T-cell (primary cell): ENCODE data around the gene LGR5. TPM values are rescaled to one million over a fixed set of nuclear protein-coding genes. Genes with fewer than 3 reads are reported as not detected.

Source experiments
- ATAC-seq, 4 experiments: fragments of 200-7000 bp in 3 of 4; fragments of 150-1000 bp in 1 of 4; cut with Tn5 transposase; replicated peaks in 1 of 4; 1 replicate in 3 of 4; 2 replicates in 1 of 4; pipeline ENCODE4 v1.10.0; 2021; ENCODE audit warnings: moderate library complexity in 3 of 4, mild to moderate bottlenecking in 2 of 4, moderate number of reproducible peaks in 1 of 4
- CTCF ChIA-PET, 2 donors: fragments of 300-600 bp; sonication (Branson Sonifier 250); formaldehyde crosslinking; loops; one replicate each; lab custom pipeline; 2022; ENCODE audit warnings: antibody characterized with exemption in 2 of 2; lab: Charles Lee
- POLR2A ChIA-PET, 2 donors: fragments of 300-600 bp; sonication (Branson Sonifier 250); formaldehyde crosslinking; loops; one replicate each; lab custom pipeline; 2022; ENCODE audit warnings: antibody characterized with exemption in 2 of 2; lab: Charles Lee
- DNase-seq, 35 experiments: peaks; one replicate each; pipeline versions ENCODE4 v3.0.0 to v3.0.0-alpha.2; 2013 to 2023
- H3K27ac ChIP-seq: one replicate; pipeline ENCODE4 v1.5.1; 2013; ENCODE audit warnings: low read length
- H3K27me3 ChIP-seq, 2 experiments: replicated peaks in 1 of 2; 1 replicate in 1 of 2; 2 replicates in 1 of 2; pipeline versions ENCODE4 v1.6.1 to v1.7.0; 2013; ENCODE audit warnings: low read length in 1 of 2, mixed read lengths in 1 of 2; ENCODE audit not compliant: control insufficient read depth in 2 of 2, insufficient read depth in 2 of 2; ENCODE audit errors: extremely low read depth in 1 of 2
- H3K36me3 ChIP-seq, 2 donors: 1 replicate in 1 of 2; 2 replicates in 1 of 2; pipeline versions ENCODE4 v1.6.1 to v1.7.0; 2013; ENCODE audit warnings: low read length in 1 of 2; ENCODE audit not compliant: control insufficient read depth in 2 of 2, insufficient read depth in 1 of 2; ENCODE audit errors: extremely low read depth in 1 of 2
- H3K4me1 ChIP-seq, 2 experiments: 1 replicate in 1 of 2; 2 replicates in 1 of 2; pipeline versions ENCODE4 v1.6.1 to v1.7.0; 2013; ENCODE audit warnings: low read length in 2 of 2, mixed read lengths in 1 of 2; ENCODE audit not compliant: insufficient read depth in 2 of 2, control insufficient read depth in 1 of 2; ENCODE audit errors: extremely low read depth in 1 of 2
- H3K4me3 ChIP-seq, 2 donors: 1 replicate in 1 of 2; 2 replicates in 1 of 2; pipeline versions ENCODE4 v1.5.1 to v1.7.0; 2013; ENCODE audit warnings: mild to moderate bottlenecking in 2 of 2, low read length in 1 of 2, moderate library complexity in 1 of 2; ENCODE audit not compliant: control insufficient read depth in 1 of 2; ENCODE audit errors: extremely low read depth in 1 of 2
- H3K9me3 ChIP-seq: 2 replicates; pipeline ENCODE4 v1.7.0; 2013
- H3K27ac Mint-ChIP-seq, 2 donors: one replicate each; pipeline ENCODE4 v1.8.0; 2020 to 2021; ENCODE audit warnings: mild to moderate bottlenecking in 2 of 2, mixed read lengths in 2 of 2
- H3K27me3 Mint-ChIP-seq, 2 donors: one replicate each; pipeline ENCODE4 v1.8.0; 2021 to 2022; ENCODE audit warnings: mixed read lengths in 2 of 2
- H3K36me3 Mint-ChIP-seq: one replicate; pipeline ENCODE4 v1.8.0; 2021; ENCODE audit warnings: mixed read lengths
- H3K4me1 Mint-ChIP-seq, 3 donors: one replicate each; pipeline ENCODE4 v1.8.0; 2020 to 2022; ENCODE audit warnings: mixed read lengths in 3 of 3, mild to moderate bottlenecking in 1 of 3
- H3K4me3 Mint-ChIP-seq, 3 donors: one replicate each; pipeline ENCODE4 v1.8.0; 2020 to 2022; ENCODE audit warnings: mild to moderate bottlenecking in 3 of 3, mixed read lengths in 3 of 3, moderate library complexity in 3 of 3
- H3K9me3 Mint-ChIP-seq, 3 donors: one replicate each; pipeline ENCODE4 v1.8.0; 2020 to 2022; ENCODE audit warnings: mixed read lengths in 3 of 3
- WGBS: methylation state at CpG from one replicate; pipeline ENCODE4 v1.1.5; 2013; ENCODE audit warnings: missing lambda C conversion rate; ENCODE audit not compliant: insufficient coverage; 5-methylcytosine and 5-hydroxymethylcytosine counted together
- total RNA-seq, 35 experiments: library from RNA in 6 of 35; stranded (reverse) in 6 of 35; fragments of 120-200 nt in 1 of 35; gene quantifications; one replicate each; pipeline versions ENCODE4 v1.2.1 to v1.2.4 and lab custom pipeline; 2013 to 2026

Gene LGR5
- total RNA-seq, 5 donors from 2014 or later (not counting 1 experiment from before 2014, with no cell fraction given): 0.25 TPM; not detected in 4

GRCh38 chr12:71452006-71452405, 12.4 kb downstream of the LGR5 start:
- POLR2A ChIA-PET: no interaction called here
- Mint-ChIP-seq H3K27ac (no peak overlapping the region), H3K27me3 (peaks cover 31 to 33% of the 10 kb centered on the region in 2 donors), H3K4me3 (no peak overlapping the region), H3K4me1 (no peaks in the 10 kb centered on the region), H3K36me3 (no peaks in the 10 kb centered on the region), H3K9me3 (no peaks in the 10 kb centered on the region)
- Histone ChIP-seq H3K36me3 (no peaks in the 10 kb centered on the region), H3K4me3 (no peak overlapping the region), H3K27me3 (no peaks in the 10 kb centered on the region), H3K27ac (no peak overlapping the region), H3K4me1 (peaks cover 0 to 8% of the 10 kb centered on the region in 2 experiments), H3K9me3 (no peaks in the 10 kb centered on the region)
- WGBS: 38% methylated on average over 1 of the region's 1 CpG
- ATAC-seq (no peak), DNase-seq (no peak)
- CTCF ChIA-PET: no interaction called here

GRCh38 chr12:71455028-71455737, 15.6 kb downstream of the LGR5 start:
- POLR2A ChIA-PET: interaction anchor here (0.6 to 0.7 kb wide), 2 partner anchors 48 to 872 kb away, joined by 3 read pairs; no protein-coding TSS in a partner anchor
- Histone ChIP-seq H3K27me3 (no peaks in the 10 kb centered on the region), H3K4me3 (no peak overlapping the region), H3K4me1 (no peaks in the 10 kb centered on the region), H3K9me3 (no peaks in the 10 kb centered on the region), H3K36me3 (no peaks in the 10 kb centered on the region), H3K27ac (no peak overlapping the region)
- no peak for DNase-seq
- CTCF ChIA-PET: no interaction called here
- ATAC-seq: no peak
- Mint-ChIP-seq H3K4me3 (no peak overlapping the region), H3K9me3 (no peaks in the 10 kb centered on the region), H3K27me3 (peaks cover 26 to 31% of the 10 kb centered on the region in 2 donors), H3K4me1 (no peaks in the 10 kb centered on the region), H3K27ac (no peak overlapping the region), H3K36me3 (no peaks in the 10 kb centered on the region)
- WGBS: no CpG with 5 or more reads among the region's 3 CpGs

GRCh38 chr12:71456316-71456715, 16.7 kb downstream of the LGR5 start:
- H3K27me3 Mint-ChIP-seq: peaks cover 22 to 31% of the 10 kb centered on the region in 2 donors
- Histone ChIP-seq H3K4me1 (no peaks in the 10 kb centered on the region), H3K4me3 (no peak overlapping the region), H3K27ac (no peak overlapping the region), H3K9me3 (no peaks in the 10 kb centered on the region), H3K27me3 (no peaks in the 10 kb centered on the region), H3K36me3 (no peaks in the 10 kb centered on the region)
- no peak overlapping the region for H3K4me3 Mint-ChIP-seq
- 100% methylated on average over 2 of the region's 2 CpGs for WGBS
- ATAC-seq: no peak
- H3K9me3 Mint-ChIP-seq: no peaks in the 10 kb centered on the region
- ChIA-PET POLR2A (interaction anchor here in 1 of 2 donors (0.6 kb wide), 1 partner anchor 314 kb away, joined by 3 read pairs; no protein-coding TSS in a partner anchor), CTCF (no interaction called here)
- no peak for DNase-seq
- no peaks in the 10 kb centered on the region for H3K4me1 Mint-ChIP-seq
- H3K36me3 Mint-ChIP-seq: no peaks in the 10 kb centered on the region
- H3K27ac Mint-ChIP-seq: no peak overlapping the region

- ChIA-PET POLR2A (interaction anchor here in 1 of 2 donors (0.6 kb wide), 1 partner anchor 315 kb away, joined by 3 read pairs; no protein-coding TSS in a partner anchor), CTCF (interaction anchor here in 1 of 2 donors (0.5 kb wide), 1 partner anchor 411 kb away, joined by 3 read pairs; no protein-coding TSS in a partner anchor)
- no peaks in the 10 kb centered on the region for H3K4me1 ChIP-seq
- no CpG with 5 or more reads among the region's 4 CpGs for WGBS
- Mint-ChIP-seq H3K9me3 (no peaks in the 10 kb centered on the region), H3K27ac (no peak overlapping the region), H3K4me1 (no peaks in the 10 kb centered on the region), H3K36me3 (no peaks in the 10 kb centered on the region), H3K27me3 (peaks cover 19 to 24% of the 10 kb centered on the region in 2 donors), H3K4me3 (no peak overlapping the region)
- H3K36me3 ChIP-seq: no peaks in the 10 kb centered on the region
- no peak overlapping the region for H3K27ac ChIP-seq
- no peaks in the 10 kb centered on the region for H3K9me3 ChIP-seq
- ATAC-seq (no peak), DNase-seq (no peak)
- no peak overlapping the region for H3K4me3 ChIP-seq
- H3K27me3 ChIP-seq: no peaks in the 10 kb centered on the region
Observed at GRCh38 chr12:71456990-71457389, 17.4 kb downstream of the LGR5 start.

- no peaks in the 10 kb centered on the region for H3K4me1 ChIP-seq
- no peak overlapping the region for H3K4me3 ChIP-seq
- ATAC-seq: no peak
- Mint-ChIP-seq H3K27me3 (peaks cover 6% of the 10 kb centered on the region in 2 donors), H3K36me3 (no peaks in the 10 kb centered on the region), H3K27ac (no peak overlapping the region), H3K4me3 (no peak overlapping the region), H3K9me3 (no peaks in the 10 kb centered on the region), H3K4me1 (no peaks in the 10 kb centered on the region)
- ChIA-PET POLR2A (no interaction called here), CTCF (no interaction called here)
- H3K27me3 ChIP-seq: peaks cover 0 to 3% of the 10 kb centered on the region in 2 experiments
- DNase-seq: no peak
- no peak overlapping the region for H3K27ac ChIP-seq
- H3K9me3 ChIP-seq: no peaks in the 10 kb centered on the region
- 100% methylated on average over 1 of the region's 4 CpGs for WGBS
- no peaks in the 10 kb centered on the region for H3K36me3 ChIP-seq
Observed at GRCh38 chr12:71460318-71460717, 20.7 kb downstream of the LGR5 start.

GRCh38 chr12:71460850-71461609, 21.4 kb downstream of the LGR5 start:
- no peak overlapping the region for H3K27ac ChIP-seq
- H3K27ac Mint-ChIP-seq: no peak overlapping the region

More at GRCh38 chr12:71460850-71461609, 21.4 kb downstream of the LGR5 start:
- ATAC-seq (no peak), DNase-seq (no peak)
- no peak overlapping the region for H3K4me3 Mint-ChIP-seq
- H3K27me3 Mint-ChIP-seq: peaks cover 6 to 10% of the 10 kb centered on the region in 2 donors
- H3K9me3 Mint-ChIP-seq: no peaks in the 10 kb centered on the region
- no peaks in the 10 kb centered on the region for H3K4me1 ChIP-seq
- H3K27me3 ChIP-seq: peaks cover 0 to 3% of the 10 kb centered on the region in 2 experiments
- CTCF ChIA-PET: no interaction called here
- H3K4me1 Mint-ChIP-seq: no peaks in the 10 kb centered on the region
- no peak overlapping the region for H3K4me3 ChIP-seq
- no CpG with 5 or more reads among the region's 1 CpG for WGBS
- POLR2A ChIA-PET: no interaction called here
- H3K9me3 ChIP-seq: no peaks in the 10 kb centered on the region
- H3K36me3 Mint-ChIP-seq: no peaks in the 10 kb centered on the region
- H3K36me3 ChIP-seq: no peaks in the 10 kb centered on the region
